ENCODE measurements around the gene SMAP1.
"Not testable (repeated sequence)": the region's sequence is repeated elsewhere in the genome, so short reads cannot be mapped to it uniquely, and the experiment has no call there.

Gene SMAP1

GRCh38 chr6:70742462-70742861, 74.8 kb downstream of the SMAP1 start:
- not testable (repeated sequence) for DNase-seq

- no peak for DNase-seq
Observed at GRCh38 chr6:70753870-70754380, 86.2 kb downstream of the SMAP1 start.

GRCh38 chr6:70758883-70759282, 91.2 kb downstream of the SMAP1 start:
- DNase-seq, result no peak

GRCh38 chr6:70763754-70764510, 96.2 kb downstream of the SMAP1 start:
- no peak for DNase-seq

GRCh38 chr6:70764706-70765105, 97.0 kb downstream of the SMAP1 start:
- DNase-seq, result no peak

- DNase-seq, result not testable (repeated sequence)
Observed at GRCh38 chr6:70771351-70771750, 103.7 kb downstream of the SMAP1 start.

GRCh38 chr6:70779934-70780333, 112.3 kb downstream of the SMAP1 start:
- no peak for DNase-seq

GRCh38 chr6:70790483-70791224, 123.0 kb downstream of the SMAP1 start:
- no peak for DNase-seq

GRCh38 chr6:70797625-70798024, 129.9 kb downstream of the SMAP1 start:
- no peak for DNase-seq

GRCh38 chr6:70806086-70806485, 138.4 kb downstream of the SMAP1 start:
- DNase-seq, result no peak

GRCh38 chr6:70811788-70812187, 144.1 kb downstream of the SMAP1 start:
- no peak for DNase-seq

GRCh38 chr6:70813885-70814284, 146.2 kb downstream of the SMAP1 start:
- no peak for DNase-seq

- no peak for DNase-seq
Observed at GRCh38 chr6:70819646-70820045, 152.0 kb downstream of the SMAP1 start.

GRCh38 chr6:70820778-70821177, 153.1 kb downstream of the SMAP1 start:
- no peak for DNase-seq

- DNase-seq, result no peak
Observed at GRCh38 chr6:70821751-70822150, 154.1 kb downstream of the SMAP1 start.

GRCh38 chr6:70823651-70824050, 156.0 kb downstream of the SMAP1 start:
- DNase-seq, result no peak

GRCh38 chr6:70831427-70831826, 163.7 kb downstream of the SMAP1 start:
- no peak for DNase-seq

GRCh38 chr6:70834520-70834919, 166.8 kb downstream of the SMAP1 start:
- no peak for DNase-seq

- DNase-seq, result no peak
Observed at GRCh38 chr6:70838907-70839285, 171.2 kb downstream of the SMAP1 start.

GRCh38 chr6:70839286-70840266, 171.9 kb downstream of the SMAP1 start:
- DNase-seq, result no peak

GRCh38 chr6:70841112-70841511, 173.4 kb downstream of the SMAP1 start:
- DNase-seq, result no peak

GRCh38 chr6:70842541-70842940, 174.9 kb downstream of the SMAP1 start:
- DNase-seq, result no peak

- DNase-seq, result no peak
Observed at GRCh38 chr6:70843328-70843918, 175.7 kb downstream of the SMAP1 start.
